HCT116 (cell line): ENCODE measurements around the gene LCN10. TPM values are rescaled to one million over a fixed set of nuclear protein-coding genes. Genes with fewer than 3 reads are reported as not detected.

Source experiments
- ATAC-seq: fragments of 200-7000 bp; cut with Tn5 transposase; 2 replicates; pipeline ENCODE4 v1.9.1; 2020; ENCODE audit warnings: mild to moderate bottlenecking, moderate library complexity
- BruUV-seq: library from RNA; stranded (reverse); fragments of 400-500 nt; replicated peaks from 2 replicates; lab custom pipeline; 2021; lab: Mats Ljungman, UMichigan
- CTCF ChIA-PET: fragments of 300-600 bp; sonication (Branson Sonifier 250); formaldehyde crosslinking; loops from one replicate; lab custom pipeline; 2021; ENCODE audit warnings: antibody characterized with exemption; lab: Charles Lee
- POLR2A ChIA-PET: fragments of 300-600, 350-600 bp; sonication (Branson Sonifier 250); formaldehyde crosslinking; loops from one replicate; lab custom pipeline; 2021; ENCODE audit warnings: antibody characterized with exemption; lab: Charles Lee
- RAD21 ChIA-PET, 2 experiments: fragments of 300-600 bp; sonication (Branson Sonifier 250); formaldehyde crosslinking; loops; one replicate each; lab custom pipeline; 2023; ENCODE audit warnings: low total read pairs in 2 of 2; ENCODE audit not compliant: uncharacterized antibody in 2 of 2, unreplicated experiment in 2 of 2, low non-redundant PET in 1 of 2; lab: Charles Lee
- DNase-seq: peaks from one replicate; pipeline ENCODE4 v3.0.0-alpha.2; 2010; ENCODE audit warnings: low read depth, low spot score
- H2AFZ ChIP-seq: fragments of 200-600 bp; shearing (Covaris generic), sonication (generic); 2 replicates; pipeline ENCODE4 v1.6.1; 2017; ENCODE audit warnings: low read depth, mixed run types, mixed read lengths, antibody characterized with exemption, low read length; ENCODE audit not compliant: poor library complexity, severe bottlenecking
- H3K27ac ChIP-seq: 2 replicates; pipeline ENCODE4 v1.5.1; 2012; ENCODE audit warnings: low read depth, low read length
- H3K27me3 ChIP-seq: fragments of 200-600 bp; sonication (generic); 2 replicates; pipeline ENCODE4 v1.6.1; 2016; ENCODE audit warnings: mixed run types, low read length, mixed read lengths; ENCODE audit not compliant: insufficient read depth
- H3K36me3 ChIP-seq, 2 experiments: fragments of 200-500 bp in 1 of 2; fragments of 200-600 bp in 1 of 2; sonication (Bioruptor generic) in 1 of 2; sonication (generic) in 1 of 2; 2 replicates each; pipeline versions ENCODE4 v1.5.1 to v1.6.1; 2014 to 2016; ENCODE audit warnings: low read length in 2 of 2, inconsistent platforms in 1 of 2, mixed read lengths in 1 of 2, mixed run types in 1 of 2; ENCODE audit not compliant: insufficient read depth in 2 of 2, control insufficient read depth in 1 of 2
- H3K4me1 ChIP-seq, 2 experiments: fragments of 200-600 bp in 1 of 2; sonication (generic) in 1 of 2; 2 replicates each; pipeline versions ENCODE4 v1.5.1 to v1.6.1; 2012 to 2017; ENCODE audit warnings: low read length in 2 of 2, inconsistent platforms in 1 of 2, mild to moderate bottlenecking in 1 of 2, mixed read lengths in 1 of 2, mixed run types in 1 of 2, moderate library complexity in 1 of 2; ENCODE audit not compliant: insufficient read depth in 2 of 2, control insufficient read depth in 1 of 2
- H3K4me2 ChIP-seq: fragments of 200-600 bp; sonication (generic); 2 replicates; pipeline ENCODE4 v1.6.1; 2017; ENCODE audit warnings: mixed run types, low read length, mixed read lengths
- H3K4me3 ChIP-seq, 2 experiments: fragments of 200-600 bp in 1 of 2; sonication (generic) in 1 of 2; replicated peaks in 1 of 2; 2 replicates each; pipeline ENCODE4 v1.5.1; 2011 to 2016; ENCODE audit warnings: low read length in 2 of 2, control low read depth in 1 of 2, low read depth in 1 of 2, mild to moderate bottlenecking in 1 of 2, mixed read lengths in 1 of 2, mixed run types in 1 of 2
- H3K79me2 ChIP-seq: fragments of 200-600 bp; sonication (generic); 2 replicates; pipeline ENCODE4 v1.6.1; 2017; ENCODE audit warnings: mild to moderate bottlenecking, mixed run types, low read length, moderate library complexity, mixed read lengths; ENCODE audit not compliant: insufficient read depth
- H3K9ac ChIP-seq: fragments of 200-600 bp; sonication (generic); 2 replicates; pipeline ENCODE4 v1.6.1; 2016; ENCODE audit warnings: low read length, mixed read lengths
- H3K9me2 ChIP-seq: fragments of 200-600 bp; sonication (generic), shearing (Covaris generic); 2 replicates; pipeline ENCODE4 v1.6.1; 2017; ENCODE audit warnings: mixed run types, mild to moderate bottlenecking, moderate library complexity; ENCODE audit not compliant: insufficient read depth
- H3K9me3 ChIP-seq, 2 experiments: fragments of 200-500 bp in 1 of 2; fragments of 200-600 bp in 1 of 2; sonication (Bioruptor generic) in 1 of 2; sonication (generic) in 1 of 2; 2 replicates each; pipeline ENCODE4 v1.6.1; 2014 to 2017; ENCODE audit warnings: low read length in 2 of 2, mixed read lengths in 2 of 2, inconsistent platforms in 1 of 2, low read depth in 1 of 2, mild to moderate bottlenecking in 1 of 2, mixed run types in 1 of 2, moderate library complexity in 1 of 2; ENCODE audit not compliant: control insufficient read depth in 1 of 2, insufficient read depth in 1 of 2
- H4K20me1 ChIP-seq: fragments of 200-600 bp; sonication (generic), shearing (Covaris generic); 2 replicates; pipeline ENCODE4 v1.6.1; 2017; ENCODE audit warnings: mixed run types, mild to moderate bottlenecking, moderate library complexity; ENCODE audit not compliant: insufficient read depth
- CBX3 ChIP-seq: IDR thresholded peaks from 2 replicates; pipeline ENCODE4 v1.6.1; 2012; ENCODE audit warnings: low read depth
- CTCF ChIP-seq, 3 experiments: fragments of 200-600 bp in 1 of 3; sonication (generic) in 1 of 3; IDR thresholded peaks in 2 of 3; conservative IDR thresholded peaks in 1 of 3; 2 replicates each; pipeline ENCODE4 v1.5.1; 2012 to 2017; ENCODE audit warnings: low read depth in 2 of 3, low read length in 2 of 3, antibody characterized with exemption in 1 of 3, borderline replicate concordance in 1 of 3, control low read depth in 1 of 3, mild to moderate bottlenecking in 1 of 3, mixed read lengths in 1 of 3, mixed run types in 1 of 3, moderate library complexity in 1 of 3; ENCODE audit not compliant: insufficient read depth in 1 of 3
- EZH2 ChIP-seq: fragments of 200-600 bp; sonication (generic); IDR thresholded peaks from 2 replicates; pipeline ENCODE4 v1.6.1; 2017; ENCODE audit warnings: antibody characterized with exemption, mixed run types
- JUND ChIP-seq: IDR thresholded peaks from 2 replicates; pipeline ENCODE4 v1.6.1; 2012
- POLR2AphosphoS5 ChIP-seq: IDR thresholded peaks from 2 replicates; pipeline ENCODE4 v1.6.1; 2011; ENCODE audit warnings: mild to moderate bottlenecking, low read depth, low read length, moderate library complexity
- SP1 ChIP-seq: IDR thresholded peaks from 2 replicates; pipeline ENCODE4 v1.6.1; 2012; ENCODE audit warnings: low read depth
- SRF ChIP-seq: IDR thresholded peaks from 2 replicates; pipeline ENCODE4 v1.6.1; 2012; ENCODE audit warnings: low read depth
- TCF7L2 ChIP-seq: IDR thresholded peaks from 2 replicates; pipeline ENCODE4 v1.7.0; 2011; ENCODE audit warnings: borderline replicate concordance, inconsistent platforms; ENCODE audit not compliant: insufficient read depth, insufficient read length; ENCODE audit errors: extremely low read depth
- ZFX ChIP-seq: fragments of 450-650 bp; IDR thresholded peaks from 2 replicates; pipeline ENCODE4 v1.6.1; 2017
- ZNF274 ChIP-seq: fragments of 200-500 bp; sonication (Bioruptor generic); IDR thresholded peaks from 2 replicates; pipeline ENCODE4 v1.6.1; 2014; ENCODE audit warnings: mild to moderate bottlenecking, low read depth, low read length, inconsistent platforms
- intact Hi-C: fragments of 100-400 bp; cut with micrococcal nuclease; formaldehyde crosslinking; loops from 2 replicates; pipeline ENCODE4 v1.10.0; 2022
- total RNA-seq: library from RNA; stranded (reverse); gene quantifications from one replicate; pipeline ENCODE4 v1.2.1, GENCODE V29; 2021; ENCODE audit not compliant: unreplicated experiment
- TF ChIP-seq, protein P1 (sequence below): IDR thresholded peaks from 2 replicates; pipeline ENCODE4 v1.6.1; 2012

LCN10 gene
- total RNA-seq, 1 experiment from 2014 or later: not detected

DNA sequence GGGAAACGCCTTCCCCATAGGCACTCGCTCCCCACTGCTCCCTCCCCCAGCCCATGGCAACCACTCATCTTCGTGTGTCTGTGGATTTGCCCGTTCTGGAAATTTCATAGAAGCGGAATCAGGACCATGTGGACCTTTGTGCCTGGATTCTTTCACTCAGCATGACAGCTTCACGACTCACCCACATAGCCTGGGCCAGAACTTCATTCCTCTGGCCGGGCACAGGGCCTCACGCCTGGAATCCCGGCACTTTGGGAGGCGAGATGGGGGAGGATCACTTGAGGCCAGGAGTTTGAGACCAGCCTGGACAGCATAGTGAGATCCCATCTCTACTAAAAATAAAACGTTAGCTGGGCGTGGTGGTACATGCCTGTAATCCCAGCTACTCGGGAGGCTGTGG lies 42.4 kb downstream of the LCN10 start:
- DNase-seq: no peak
- H3K27me3 ChIP-seq: no peaks in the 10 kb centered on the region
- H3K36me3 ChIP-seq: no peaks in the 10 kb centered on the region
- intact Hi-C loops: no loop called here
- H3K9me2 ChIP-seq: no peaks in the 10 kb centered on the region
- ChIA-PET CTCF (no interaction called here), RAD21 (no interaction called here)
- no peak overlapping the region for H3K9ac ChIP-seq
- no peaks in the 10 kb centered on the region for H3K79me2 ChIP-seq
- H3K4me1 ChIP-seq: peaks cover 13 to 41% of the 10 kb centered on the region in 2 experiments
- peak overlapping the region; percentile 32; the same call in 1 of the 2 replicates for H3K4me2 ChIP-seq
- H2AFZ ChIP-seq: no peak overlapping the region
- H3K27ac ChIP-seq: no peak overlapping the region
- TF ChIP-seq, protein P1, sequence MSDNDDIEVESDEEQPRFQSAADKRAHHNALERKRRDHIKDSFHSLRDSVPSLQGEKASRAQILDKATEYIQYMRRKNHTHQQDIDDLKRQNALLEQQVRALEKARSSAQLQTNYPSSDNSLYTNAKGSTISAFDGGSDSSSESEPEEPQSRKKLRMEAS: no peak
- TF ChIP-seq ZFX (no peak), SRF (no peak), TCF7L2 (no peak), JUND (no peak), CTCF (IDR thresholded peaks at IDR 0.05 in 2 of 3, conservative IDR thresholded peaks at IDR 0.05 in 1 of 3; ENCODE audit: borderline replicate concordance in 1 of 3, insufficient read depth in 1 of 3, low read depth in 2 of 3, low read length in 2 of 3) (no peak)
- TF ChIP-seq, all 23 proteins: peak for 0
- H3K9me3 ChIP-seq: no peaks in the 10 kb centered on the region
- POLR2A ChIA-PET: no interaction called here
- ATAC-seq: no peak
- BruUV-seq: no TSS peak
- no peak overlapping the region for H3K4me3 ChIP-seq
- no peaks in the 10 kb centered on the region for H4K20me1 ChIP-seq

DNA sequence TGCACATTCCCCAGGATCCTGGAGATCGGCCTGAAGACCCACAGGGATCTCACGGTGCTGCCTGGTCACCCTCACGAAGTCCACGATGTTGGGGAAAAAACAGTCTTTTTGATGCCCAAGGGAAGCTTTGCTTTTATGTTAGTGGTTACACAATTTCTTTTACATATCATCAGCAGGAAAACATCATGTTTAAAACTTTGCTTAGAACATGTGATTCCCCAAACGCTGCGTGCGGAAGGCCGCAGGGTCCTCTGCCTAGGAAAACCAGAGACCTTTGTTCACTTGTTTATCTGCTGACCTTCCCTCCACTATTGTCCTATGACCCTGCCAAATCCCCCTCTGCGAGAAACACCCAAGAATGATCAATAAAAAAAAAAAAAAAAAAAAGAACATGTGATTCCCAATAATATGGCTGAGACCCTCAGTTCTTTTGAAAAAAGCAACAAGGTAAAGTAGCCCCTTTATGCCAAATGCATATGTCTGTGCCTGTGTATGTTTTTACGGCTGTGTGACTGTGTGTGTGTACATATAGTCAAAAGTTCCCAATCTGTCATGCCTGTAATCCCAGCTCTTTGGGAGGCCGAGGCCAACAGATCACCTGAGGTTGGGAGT lies 44.0 kb downstream of the LCN10 start:
- Histone ChIP-seq H3K4me3 (no peak overlapping the region), H4K20me1 (no peaks in the 10 kb centered on the region), H3K36me3 (no peaks in the 10 kb centered on the region), H3K9ac (no peak overlapping the region), H3K4me2 (no peak overlapping the region), H3K9me3 (no peaks in the 10 kb centered on the region), H3K27ac (no peak overlapping the region), H3K4me1 (peaks cover 25 to 57% of the 10 kb centered on the region in 2 experiments), H3K27me3 (no peaks in the 10 kb centered on the region), H2AFZ (no peak overlapping the region), H3K9me2 (no peaks in the 10 kb centered on the region), H3K79me2 (no peaks in the 10 kb centered on the region)
- POLR2A ChIA-PET: no interaction called here
- RAD21 ChIA-PET: interaction anchor here in 1 of 2 experiments (0.7 kb wide), 1 partner anchor 45 kb away, joined by 4 read pairs; no protein-coding TSS in a partner anchor
- no peak for DNase-seq
- CTCF ChIA-PET: interaction anchor here (0.9 kb wide), 1 partner anchor 27 kb away, joined by 3 read pairs; no protein-coding TSS in a partner anchor
- BruUV-seq: no TSS peak
- intact Hi-C loops: no loop called here
- TF ChIP-seq EZH2: no peak
- TF ChIP-seq, protein P1: no peak
- TF ChIP-seq JUND: no peak
- no peak for TF ChIP-seq ZNF274
- no peak for TF ChIP-seq SP1
- no peak for TF ChIP-seq CBX3
- TF ChIP-seq CTCF (IDR thresholded peaks at IDR 0.05 in 2 of 3, conservative IDR thresholded peaks at IDR 0.05 in 1 of 3; ENCODE audit: borderline replicate concordance in 1 of 3, insufficient read depth in 1 of 3, low read depth in 2 of 3, low read length in 2 of 3): no peak
- no peak for TF ChIP-seq TCF7L2
- TF ChIP-seq POLR2AphosphoS5: no peak
- ATAC-seq: no peak
